ENCODE results near the gene PLB1.

Gene PLB1

GRCh38 chr2:28600181-28600580, 104.3 kb downstream of the PLB1 start:
- no peak for TF ChIP-seq CTCF (IDR thresholded peaks at IDR 0.05)

- no peak for TF ChIP-seq CTCF (IDR thresholded peaks at IDR 0.05)
Observed at GRCh38 chr2:28601616-28602015, 105.8 kb downstream of the PLB1 start.

- no peak for TF ChIP-seq CTCF (IDR thresholded peaks at IDR 0.05)
Observed at GRCh38 chr2:28602136-28602660, 106.3 kb downstream of the PLB1 start.

GRCh38 chr2:28602751-28603639, 107.1 kb downstream of the PLB1 start:
- TF ChIP-seq CTCF (IDR thresholded peaks at IDR 0.05) = no peak

GRCh38 chr2:28603821-28604220, 108.0 kb downstream of the PLB1 start:
- no peak for TF ChIP-seq CTCF (IDR thresholded peaks at IDR 0.05)

GRCh38 chr2:28604284-28604843, 108.5 kb downstream of the PLB1 start:
- no peak for TF ChIP-seq CTCF (IDR thresholded peaks at IDR 0.05)

GRCh38 chr2:28606986-28607441, 111.2 kb downstream of the PLB1 start:
- TF ChIP-seq CTCF (IDR thresholded peaks at IDR 0.05) = no peak

Measured in LNCAP (cell line).